Measurements from ENCODE around the gene SNX9.

GRCh38 chr6:157982563-157983405 is 159.7 kb downstream of the SNX9 start:
- no peak for TF ChIP-seq CTCF (conservative IDR thresholded peaks at IDR 0.05; ENCODE audit: low read depth, low read length)
- no peak for TF ChIP-seq EZH2 (IDR thresholded peaks at IDR 0.05; ENCODE audit: borderline replicate concordance, low read depth, low read length, poor library complexity, severe bottlenecking)
